Gastrocnemius medialis (tissue), 4 donors: Measurements from ENCODE around the gene VCAN.

Experiments
- CTCF ChIP-seq, 5 experiments: fragments of 450-650 bp in 3 of 5; fragments of 200-600 bp in 2 of 5; sonication (generic) in 2 of 5; IDR thresholded peaks in 4 of 5; conservative IDR thresholded peaks in 1 of 5; 1 replicate in 4 of 5; 2 replicates in 1 of 5; pipeline ENCODE4 v1.5.1; 2016 to 2019; ENCODE audit warnings: antibody characterized with exemption in 5 of 5, mild to moderate bottlenecking in 3 of 5, moderate library complexity in 3 of 5
- POLR2A ChIP-seq, 2 donors: fragments of 450-650 bp; IDR thresholded peaks; one replicate each; pipeline ENCODE4 v1.6.1; 2017; ENCODE audit warnings: antibody characterized with exemption in 2 of 2, mild to moderate bottlenecking in 2 of 2, moderate library complexity in 2 of 2

DNA sequence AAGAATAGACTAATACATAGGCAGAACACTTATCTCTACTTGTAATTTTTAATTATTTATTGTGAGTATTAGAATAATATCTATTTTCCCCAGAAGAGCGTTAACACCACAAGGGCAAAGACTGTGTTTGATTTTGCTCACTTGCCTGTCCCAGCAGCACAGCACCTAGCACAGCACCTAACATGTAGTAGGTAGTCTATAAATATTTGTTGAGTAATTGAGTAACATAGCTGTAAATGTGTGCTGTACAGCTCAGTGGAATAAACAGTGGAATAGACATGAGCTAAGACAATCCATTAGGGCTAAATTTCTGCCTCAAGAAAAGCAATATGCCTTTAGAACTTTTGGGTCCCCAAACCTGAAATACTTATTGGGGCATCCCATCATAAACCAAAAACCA lies 49.3 kb upstream of the VCAN start:
- TF ChIP-seq CTCF (IDR thresholded peaks at IDR 0.05 in 4 of 5, conservative IDR thresholded peaks at IDR 0.05 in 1 of 5) (no peak), POLR2A (IDR thresholded peaks at IDR 0.05) (no peak)
